SK-N-MC (cell line): ENCODE data around the gene CLN3.

Experiments used
- EZH2 ChIP-seq: fragments of 200-600 bp; sonication (generic); IDR thresholded peaks from one replicate; pipeline ENCODE4 v1.6.1; 2017; ENCODE audit warnings: antibody characterized with exemption
- POLR2AphosphoS5 ChIP-seq: IDR thresholded peaks from 2 replicates; pipeline ENCODE4 v1.6.1; 2012; ENCODE audit warnings: mild to moderate bottlenecking, low read depth, low read length, borderline replicate concordance

DNA sequence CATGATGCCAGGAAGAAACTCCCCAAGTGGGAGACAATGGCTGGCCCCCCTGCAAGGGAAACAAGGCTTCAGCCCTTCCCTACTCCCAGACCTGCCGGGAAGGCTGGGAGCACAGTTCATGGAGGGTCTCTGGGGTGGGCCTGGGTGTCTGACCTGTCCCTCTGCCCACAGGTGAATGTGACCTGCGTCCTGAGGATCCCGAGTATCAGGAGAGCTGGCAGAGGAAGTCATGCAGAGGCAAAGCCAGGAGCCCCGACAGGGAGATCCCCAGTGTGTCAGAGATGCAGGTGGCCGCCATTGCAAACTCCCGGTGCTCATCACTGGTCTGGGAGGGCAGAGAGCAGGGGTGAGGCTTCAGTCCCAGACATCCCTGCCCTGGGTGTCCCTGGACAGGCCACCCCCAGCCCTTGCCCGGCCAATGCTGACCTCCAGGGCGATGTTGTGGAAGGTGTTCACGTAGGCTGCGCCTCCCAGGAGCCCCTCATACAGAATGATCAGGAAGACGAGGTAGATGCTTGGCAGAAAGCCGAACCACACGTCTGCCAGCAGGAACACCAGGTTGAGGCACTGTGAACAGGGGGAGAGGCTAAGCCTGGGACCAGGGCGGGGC, 14.5 kb downstream of the CLN3 start:
- TF ChIP-seq EZH2 (no peak), POLR2AphosphoS5 (no peak)
